ENCODE data around the gene ESAM.

ESAM gene

DNA sequence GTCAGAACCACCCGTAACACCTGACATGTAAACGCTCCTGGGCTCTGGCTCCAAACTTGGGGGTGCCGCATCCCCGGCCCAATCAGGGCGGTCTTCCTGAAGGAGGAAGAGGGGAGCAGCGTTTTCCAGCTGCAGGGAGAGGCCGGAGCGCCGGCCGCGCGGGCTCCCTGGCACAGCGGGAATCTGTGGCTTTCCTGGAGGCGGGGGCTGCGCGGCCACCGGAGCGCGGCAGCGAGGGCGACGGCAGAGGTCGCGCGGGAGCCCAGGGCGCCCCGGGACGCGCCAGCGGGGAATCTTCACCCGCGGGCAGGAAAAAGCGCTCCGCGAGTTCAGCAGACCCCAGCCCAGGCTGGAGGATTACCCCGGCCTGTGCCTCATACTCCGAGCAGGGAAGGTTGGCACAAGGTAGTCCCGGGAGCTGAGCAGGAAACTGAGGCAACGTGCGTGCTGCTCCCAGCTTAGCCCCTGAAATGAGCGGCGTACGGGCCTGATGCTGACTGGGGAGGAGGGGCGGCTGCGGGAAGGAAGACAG lies 600 bp upstream of the ESAM start:
- TF ChIP-seq GATA3 (IDR thresholded peaks at IDR 0.05; ENCODE audit: low read depth, low read length) (no peak), GATA2 (IDR thresholded peaks at IDR 0.05; ENCODE audit: low read depth, low read length) (no peak)

DNA sequence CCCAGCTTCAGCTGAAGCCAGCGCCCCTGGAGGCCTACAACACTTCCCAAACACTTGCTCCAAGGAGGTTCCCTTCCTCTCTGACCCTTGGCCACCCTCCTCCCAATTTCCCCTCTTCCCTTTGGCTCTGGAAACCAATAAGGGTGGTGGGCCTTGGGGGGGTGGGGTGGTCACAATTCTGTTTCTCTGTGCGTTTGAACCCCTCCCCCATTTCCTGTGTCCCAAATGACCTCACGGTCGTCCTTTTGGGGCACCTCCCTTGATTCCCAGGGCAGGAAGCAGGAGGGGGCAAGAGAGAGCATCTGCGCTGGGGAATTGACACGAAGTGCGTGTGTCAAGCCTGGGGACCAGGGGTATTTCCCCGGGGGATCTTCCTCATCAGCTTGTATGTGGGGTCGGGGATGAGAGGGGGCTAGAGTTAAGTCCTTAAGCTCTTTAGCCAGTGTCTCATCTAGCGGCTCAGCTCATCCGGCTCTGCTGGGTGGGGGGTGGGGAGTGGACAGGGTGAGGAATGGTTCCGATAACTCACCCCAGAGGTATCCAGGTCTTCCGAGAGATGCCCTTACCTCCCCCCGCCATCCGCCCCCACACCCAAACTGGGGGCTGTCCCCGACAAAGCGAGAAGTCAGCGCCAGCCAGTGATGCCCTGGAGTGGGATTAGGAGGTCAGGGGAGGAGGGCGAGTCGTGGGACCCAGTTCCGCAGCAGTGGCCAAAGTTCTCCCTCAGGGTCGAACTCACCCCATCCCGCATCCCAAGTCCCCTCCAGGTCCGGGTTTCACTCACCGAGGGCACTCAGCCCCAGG lies 587 bp downstream of the ESAM start:
- TF ChIP-seq GATA3 (IDR thresholded peaks at IDR 0.05; ENCODE audit: low read depth, low read length) (no peak), GATA2 (IDR thresholded peaks at IDR 0.05; ENCODE audit: low read depth, low read length) (no peak)

DNA sequence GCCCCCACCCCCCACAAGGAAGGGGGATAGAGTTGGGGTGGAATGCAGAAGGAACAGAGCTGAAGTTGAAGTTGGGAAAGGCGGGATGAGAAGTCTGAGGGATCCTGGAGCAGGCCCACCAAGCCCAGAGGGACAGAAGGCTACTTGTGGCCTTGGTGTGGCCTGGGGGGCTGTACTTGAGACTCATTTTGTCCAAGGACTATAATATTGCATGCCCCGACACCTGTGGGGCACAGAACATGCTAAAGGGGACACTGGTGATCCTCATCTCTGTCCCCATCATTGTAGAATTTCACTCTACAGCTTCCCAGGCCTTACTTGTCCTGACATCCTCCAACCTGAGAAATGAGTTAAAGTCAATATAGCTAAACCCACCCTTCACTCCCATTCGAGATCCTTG lies 1.3 kb downstream of the ESAM start:
- TF ChIP-seq GATA2 (IDR thresholded peaks at IDR 0.05; ENCODE audit: low read depth, low read length) (no peak), GATA3 (IDR thresholded peaks at IDR 0.05; ENCODE audit: low read depth, low read length) (no peak)

DNA sequence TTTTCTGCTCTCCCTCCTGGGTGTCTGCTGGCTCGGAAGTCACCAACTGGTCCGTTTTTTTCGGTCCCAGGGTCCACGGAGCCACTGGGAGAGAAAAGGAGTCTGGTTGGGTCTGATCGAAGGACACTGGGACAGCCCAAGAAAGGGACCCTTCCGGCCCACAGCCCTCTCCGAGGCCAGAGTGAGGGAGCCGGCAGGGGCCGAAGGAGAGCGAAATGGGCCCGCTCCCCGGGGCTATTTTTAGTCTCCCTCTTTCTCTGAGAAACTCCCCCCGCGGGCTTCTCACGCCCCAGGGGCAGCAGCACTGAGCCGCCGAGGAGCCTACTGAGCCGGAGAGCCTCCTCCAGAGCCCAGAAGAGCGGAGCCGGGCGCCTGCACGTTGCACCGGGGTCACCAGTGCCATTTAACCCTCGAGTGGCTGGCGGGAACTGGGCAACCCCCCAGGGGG lies 1.9 kb downstream of the ESAM start:
- TF ChIP-seq GATA3 (IDR thresholded peaks at IDR 0.05; ENCODE audit: low read depth, low read length) (no peak), GATA2 (IDR thresholded peaks at IDR 0.05; ENCODE audit: low read depth, low read length) (no peak)

DNA sequence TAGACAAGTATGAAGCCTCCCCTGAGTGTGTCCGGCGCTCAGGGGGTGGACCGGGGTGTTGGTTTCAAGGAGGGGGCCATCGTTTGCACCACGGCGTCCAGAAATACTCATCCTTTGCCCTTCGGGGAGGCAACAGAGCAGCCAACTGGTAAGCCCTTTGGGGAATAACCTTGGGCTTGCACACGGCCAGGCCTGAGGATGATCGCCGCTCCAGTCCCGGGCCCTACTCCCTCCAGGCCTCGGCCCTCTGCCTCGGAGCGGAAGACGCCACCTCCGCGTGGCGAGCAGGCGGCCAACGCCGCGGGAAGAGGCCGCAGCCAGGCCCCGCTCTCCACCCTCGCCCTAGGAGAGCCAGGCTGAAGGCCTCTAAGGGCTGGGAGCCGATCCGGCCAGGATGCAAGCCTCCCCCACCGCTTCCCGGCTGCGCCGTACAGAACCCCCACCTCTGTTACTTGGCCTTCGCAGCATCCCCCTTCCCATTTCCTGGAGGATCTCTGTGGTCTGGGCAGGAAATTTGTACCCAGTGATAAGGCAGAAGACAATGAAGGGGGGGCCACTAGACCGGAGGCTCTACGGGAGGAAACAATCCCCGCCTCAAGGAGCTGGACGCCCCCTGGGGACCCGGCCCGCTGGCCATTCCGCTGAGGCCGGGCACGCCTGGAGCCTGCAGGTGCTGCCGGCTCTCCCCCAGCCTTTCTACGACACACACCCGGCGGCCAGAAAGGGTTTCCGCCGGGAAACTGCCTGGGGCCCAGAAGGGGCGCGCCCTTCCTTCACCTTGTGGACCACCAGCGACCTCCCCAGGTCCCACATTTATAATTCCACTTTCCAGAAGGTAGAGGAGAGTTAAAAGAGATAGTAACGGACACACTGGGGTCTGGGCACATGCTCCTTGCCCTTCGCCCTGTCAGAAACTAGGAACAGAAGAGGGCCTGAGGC lies 2.6 kb downstream of the ESAM start:
- TF ChIP-seq GATA2 (IDR thresholded peaks at IDR 0.05; ENCODE audit: low read depth, low read length) (no peak), GATA3 (IDR thresholded peaks at IDR 0.05; ENCODE audit: low read depth, low read length) (no peak)

DNA sequence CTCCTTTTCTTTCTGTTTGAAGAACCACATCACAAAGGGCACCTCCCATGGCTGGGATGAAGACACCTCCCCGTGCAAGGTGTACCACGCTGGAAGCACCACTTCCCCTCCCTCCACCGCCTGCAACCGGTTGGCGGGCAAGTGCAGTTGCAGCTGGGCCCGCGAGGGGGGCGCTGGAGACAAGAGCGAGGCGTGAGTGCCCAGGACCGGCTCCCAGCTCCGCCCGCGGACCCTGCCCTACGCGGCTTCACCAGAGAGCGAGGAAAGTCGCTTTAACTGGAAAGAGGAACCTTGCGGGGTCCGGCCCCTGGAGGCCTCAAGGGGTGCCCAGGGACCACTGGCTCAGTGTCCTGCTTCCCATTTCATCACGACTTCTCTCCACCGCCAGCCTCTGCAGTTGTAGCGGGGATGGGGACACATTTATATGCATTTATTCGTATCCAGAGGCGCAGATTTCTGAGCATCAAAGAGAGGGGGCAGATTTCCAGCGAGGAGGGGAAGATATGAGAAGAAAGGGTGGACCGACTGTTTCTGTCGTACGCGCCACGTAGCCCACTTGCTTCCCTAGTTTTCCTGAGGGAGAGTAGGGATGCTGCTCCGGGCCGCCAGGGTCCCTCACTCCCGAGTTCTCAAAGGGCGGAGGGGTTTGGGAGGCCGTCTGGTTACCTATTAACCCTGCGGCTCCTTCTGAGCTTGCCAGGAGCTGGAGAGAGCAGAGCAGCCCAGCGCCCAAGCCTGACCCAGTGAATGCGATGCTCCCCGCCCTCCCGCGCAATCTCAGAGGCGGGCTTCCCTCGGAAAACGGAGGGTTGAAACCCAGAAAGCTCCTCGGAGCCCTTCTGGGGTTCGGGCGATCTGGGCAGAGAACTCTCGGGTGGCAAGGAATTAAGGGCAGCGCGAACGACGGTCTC lies 3.5 kb downstream of the ESAM start:
- no peak for TF ChIP-seq GATA3 (IDR thresholded peaks at IDR 0.05; ENCODE audit: low read depth, low read length)
- TF ChIP-seq GATA2 (IDR thresholded peaks at IDR 0.05; ENCODE audit: low read depth, low read length): no peak

DNA sequence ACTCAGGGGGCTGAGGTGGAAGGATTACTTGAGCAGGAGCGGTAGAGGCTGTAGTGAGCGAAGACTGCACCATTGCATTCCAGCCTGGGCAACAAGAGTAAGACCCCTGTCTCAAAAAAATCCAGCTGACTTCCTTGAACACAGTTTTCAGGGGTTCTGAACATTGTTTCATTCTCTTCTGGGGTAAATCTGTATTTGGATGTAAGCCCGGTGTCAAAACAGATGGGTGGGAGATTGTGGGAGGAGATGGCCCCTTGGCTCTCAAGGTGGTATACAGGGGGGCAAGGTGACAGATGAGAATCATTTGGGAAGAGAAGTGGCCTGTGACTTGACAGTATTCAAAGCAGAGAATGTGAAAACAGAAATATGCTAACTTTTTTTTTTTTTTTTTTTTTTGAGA lies 4.8 kb downstream of the ESAM start:
- no peak for TF ChIP-seq GATA2 (IDR thresholded peaks at IDR 0.05; ENCODE audit: low read depth, low read length)
- TF ChIP-seq GATA3 (IDR thresholded peaks at IDR 0.05; ENCODE audit: low read depth, low read length): no peak

DNA sequence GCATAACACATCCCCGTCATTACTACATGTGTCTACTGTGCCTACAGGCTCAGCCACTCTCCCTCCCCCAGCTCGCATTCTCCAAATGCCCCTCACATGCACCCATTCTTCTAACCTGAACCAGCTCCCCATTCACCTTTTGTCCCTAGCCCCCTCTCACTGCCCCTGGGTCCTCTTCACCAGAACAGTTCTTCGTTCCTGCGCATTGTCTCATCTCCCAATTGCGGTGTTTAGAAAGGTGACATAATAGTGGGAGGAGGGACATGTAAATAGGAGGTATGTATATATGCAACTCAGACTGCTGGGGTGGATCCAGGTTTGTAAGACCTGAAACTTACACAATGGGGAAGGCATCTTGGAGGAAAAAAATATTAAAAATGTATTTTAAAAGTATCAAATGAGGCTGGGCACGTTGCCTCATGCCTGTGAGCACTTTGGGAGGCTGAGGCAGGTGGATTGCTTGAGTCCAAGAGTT lies 5.3 kb downstream of the ESAM start:
- no peak for TF ChIP-seq GATA2 (IDR thresholded peaks at IDR 0.05; ENCODE audit: low read depth, low read length)
- no peak for TF ChIP-seq GATA3 (IDR thresholded peaks at IDR 0.05; ENCODE audit: low read depth, low read length)

DNA sequence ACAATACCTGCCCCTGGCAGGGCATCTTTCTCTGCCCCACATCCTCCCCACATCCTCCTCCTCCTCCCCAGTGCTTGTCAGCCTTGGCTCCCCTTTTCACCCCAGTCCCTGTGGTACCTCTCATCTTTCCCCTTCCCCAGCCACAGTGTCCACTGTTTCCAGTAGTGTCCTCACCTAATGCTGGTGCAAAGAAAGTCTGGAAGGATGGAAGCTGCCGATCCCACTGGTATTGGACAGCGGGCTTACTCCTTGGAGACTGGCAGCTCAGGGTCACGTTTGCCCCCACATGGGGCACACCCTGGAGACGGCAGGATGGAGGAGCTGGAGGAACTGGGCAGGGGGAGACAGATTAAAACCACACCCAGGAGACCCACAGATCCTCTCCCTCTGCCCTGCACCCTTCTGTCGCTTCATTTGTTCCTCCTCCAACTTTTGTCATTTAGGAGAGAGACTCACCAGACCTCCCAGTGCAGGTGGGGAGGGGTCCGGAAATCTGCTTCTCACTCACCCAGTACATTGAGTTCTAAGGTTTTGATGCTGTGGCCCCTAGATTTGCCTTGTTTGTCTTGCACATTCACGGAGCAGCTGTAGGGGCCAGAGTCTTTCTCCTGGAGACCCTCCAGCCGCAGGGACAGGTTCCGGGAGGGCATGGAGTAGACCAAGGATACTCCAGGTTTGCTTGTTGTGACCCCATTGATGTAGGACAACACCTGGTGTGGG lies 5.9 kb downstream of the ESAM start:
- no peak for TF ChIP-seq GATA3 (IDR thresholded peaks at IDR 0.05; ENCODE audit: low read depth, low read length)
- no peak for TF ChIP-seq GATA2 (IDR thresholded peaks at IDR 0.05; ENCODE audit: low read depth, low read length)

DNA sequence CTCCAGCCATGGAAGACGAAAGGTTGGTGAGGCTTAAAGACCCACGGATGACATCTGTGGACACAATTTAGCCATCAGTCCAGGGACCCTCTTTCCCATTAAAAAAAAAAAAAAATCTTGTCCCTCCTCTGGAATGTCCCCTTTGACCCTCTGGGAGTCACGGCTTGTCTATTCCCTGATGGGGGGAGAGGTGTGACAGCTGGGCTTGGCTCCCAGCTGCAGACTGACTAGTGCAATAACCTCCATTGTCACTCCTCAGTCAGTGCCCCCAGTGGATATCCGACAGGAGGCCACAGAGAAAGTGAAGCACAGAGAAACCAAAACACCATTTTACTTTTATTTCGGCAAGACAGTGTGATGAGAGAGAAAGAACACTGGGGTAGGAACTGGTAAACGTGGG lies 7.4 kb downstream of the ESAM start:
- TF ChIP-seq GATA2 (IDR thresholded peaks at IDR 0.05; ENCODE audit: low read depth, low read length): no peak
- TF ChIP-seq GATA3 (IDR thresholded peaks at IDR 0.05; ENCODE audit: low read depth, low read length): no peak

DNA sequence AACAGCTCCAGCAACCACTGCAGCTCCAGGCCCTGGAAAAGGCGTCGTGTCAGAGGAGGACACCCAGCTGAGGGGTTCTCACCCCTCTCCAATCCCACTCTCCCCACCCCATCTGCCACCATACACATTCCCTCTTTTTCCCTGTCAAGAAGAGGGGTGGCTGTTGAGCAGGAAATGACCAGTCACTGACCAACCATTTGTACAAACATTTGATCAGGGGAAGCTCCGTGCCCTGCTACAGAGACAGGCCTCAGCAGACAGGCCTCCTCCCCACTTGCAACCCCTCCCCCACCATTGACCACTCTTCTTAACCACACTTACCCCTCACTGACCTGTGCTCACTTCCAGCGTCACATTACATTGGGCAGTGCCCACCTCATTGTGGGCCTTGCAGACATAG lies 7.8 kb downstream of the ESAM start:
- TF ChIP-seq GATA3 (IDR thresholded peaks at IDR 0.05; ENCODE audit: low read depth, low read length) (no peak), GATA2 (IDR thresholded peaks at IDR 0.05; ENCODE audit: low read depth, low read length) (no peak)

DNA sequence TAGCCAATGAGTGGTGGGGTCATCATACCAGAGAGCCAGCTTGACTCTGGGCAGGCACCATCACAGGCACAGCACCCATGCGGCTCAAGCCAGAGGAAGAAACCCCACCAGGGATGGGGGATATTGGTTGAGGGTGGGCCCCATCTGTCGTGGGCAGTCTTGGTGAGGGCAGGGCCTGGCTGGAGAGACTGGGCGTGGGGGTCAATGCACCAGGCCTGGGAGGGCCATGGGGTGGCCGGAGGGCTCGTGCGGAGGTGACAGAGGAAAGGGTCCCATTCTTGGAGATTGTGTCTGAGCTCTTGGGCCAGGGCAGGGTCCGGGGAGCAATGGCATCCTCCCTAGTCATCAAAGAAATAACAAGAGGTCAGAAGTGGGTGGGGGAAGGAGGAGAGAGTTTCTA lies 8.5 kb downstream of the ESAM start:
- TF ChIP-seq GATA3 (IDR thresholded peaks at IDR 0.05; ENCODE audit: low read depth, low read length) (no peak), GATA2 (IDR thresholded peaks at IDR 0.05; ENCODE audit: low read depth, low read length) (no peak)

DNA sequence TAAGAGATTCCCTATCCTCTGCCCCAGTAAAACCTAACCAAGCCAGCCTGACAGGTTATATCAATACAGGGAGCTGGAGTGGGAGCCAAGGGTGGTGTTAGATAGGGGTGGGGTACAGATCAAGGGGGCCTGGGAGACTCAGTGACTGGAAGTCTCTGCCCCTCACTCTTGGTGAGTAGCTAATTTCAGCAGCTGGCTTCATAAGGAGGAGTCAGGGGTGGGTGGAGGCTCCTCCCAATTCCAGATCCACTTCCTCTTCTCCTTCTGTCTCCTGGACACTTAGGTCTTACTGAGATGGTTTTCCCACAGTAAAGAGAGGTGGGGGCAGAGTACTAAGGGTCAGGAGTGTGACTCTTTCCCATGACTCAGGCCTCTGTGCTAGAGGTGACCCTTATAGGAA lies 8.9 kb downstream of the ESAM start:
- no peak for TF ChIP-seq GATA3 (IDR thresholded peaks at IDR 0.05; ENCODE audit: low read depth, low read length)
- TF ChIP-seq GATA2 (IDR thresholded peaks at IDR 0.05; ENCODE audit: low read depth, low read length): no peak
